Purkinje cell (primary cell): ENCODE results near the gene METTL6. TPM values are rescaled to one million over a fixed set of nuclear protein-coding genes. Genes with fewer than 3 reads are reported as not detected.

Experiments
- polyA plus RNA-seq: library from polyadenylated mRNA; unstranded; fragments of >200 nt; fragmentation: Nextera tagmentation; gene quantifications from 2 replicates; pipeline ENCODE4 v1.2.1, GENCODE V29; 2014

Gene METTL6
- 43.4 and 54.0 TPM in 2 replicates for polyA plus RNA-seq

GRCh38 chr3:15427182-15427880, at the start of gene METTL6, which contains the start of gene EAF1:
Gene METTL6 (minus strand): TSS chr3:15427544. CDS start chr3:15426511, 1,033 bp downstream.
Gene EAF1 (plus strand): TSS chr3:15427598. CDS start chr3:15427780, 182 bp downstream.

Other genes starting within 250 kb of the METTL6 start
- 15.4 and 32.0 TPM in 2 replicates for gene CAPN7, start 221.3 kb downstream of the METTL6 start, polyA plus RNA-seq
- gene SH3BP5, start 95.0 kb downstream of the METTL6 start, polyA plus RNA-seq: 24.8 and 25.2 TPM in 2 replicates
- 12.6 and 19.5 TPM in 2 replicates for gene EAF1, start 54 bp upstream of the METTL6 start, polyA plus RNA-seq
- gene COLQ, start 94.2 kb upstream of the METTL6 start, polyA plus RNA-seq: not detected in 2 replicates
- 4.2 and 10.8 TPM in 2 replicates for gene HACL1, start 174.0 kb upstream of the METTL6 start, polyA plus RNA-seq
- 14.0 and 15.9 TPM in 2 replicates for gene BTD, start 174.2 kb upstream of the METTL6 start, polyA plus RNA-seq